ENCODE data around the gene SH2D4B.

SH2D4B gene

DNA sequence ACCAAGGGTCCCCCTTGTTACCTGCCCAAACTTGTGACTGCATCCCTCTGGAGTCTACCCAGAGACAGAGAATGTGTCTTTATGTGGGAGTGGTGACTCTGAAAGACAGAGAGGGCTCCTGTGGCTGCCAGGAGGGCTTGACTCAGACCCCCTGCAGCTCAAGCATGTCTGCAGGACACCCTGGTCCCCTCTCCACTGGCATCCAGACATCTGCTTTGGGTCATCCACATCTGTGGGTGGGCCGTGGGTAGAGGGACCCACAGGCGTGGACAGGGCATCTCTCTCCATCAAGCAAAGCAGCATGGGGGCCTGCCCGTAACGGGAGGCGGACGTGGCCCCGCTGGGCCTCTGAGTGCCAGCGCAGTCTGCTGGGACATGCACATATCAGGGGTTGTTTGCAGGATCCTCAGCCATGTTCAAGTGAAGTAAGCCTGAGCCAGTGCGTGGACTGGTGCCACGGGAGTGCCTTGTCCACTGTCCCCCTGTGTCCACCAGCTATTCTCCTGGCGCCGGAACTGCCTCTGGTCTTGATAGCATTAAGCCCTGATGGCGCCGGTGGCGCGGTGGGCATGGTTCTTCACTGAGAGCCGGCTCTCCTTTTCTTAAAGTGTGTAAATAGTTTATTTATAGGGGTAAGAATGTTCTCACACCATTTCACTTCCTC is 19.4 kb upstream of the SH2D4B start:
- Histone ChIP-seq H4K20me1 (ENCODE audit: insufficient read depth, low read length) (no peaks in the 10 kb centered on the region), H3K27me3 (ENCODE audit: insufficient read depth, low read length) (no peaks in the 10 kb centered on the region), H3K9me3 (ENCODE audit: low read length) (no peaks in the 10 kb centered on the region), H3K4me1 (ENCODE audit: insufficient read depth, low read length, severe bottlenecking) (no peaks in the 10 kb centered on the region), H3K4me2 (ENCODE audit: low read length) (no peak overlapping the region), H2AFZ (ENCODE audit: low read length) (no peak overlapping the region), H3K9me2 (ENCODE audit: low read depth, low read length) (no peaks in the 10 kb centered on the region), H3K9ac (ENCODE audit: low read length) (no peak overlapping the region), H3K4me3 (ENCODE audit: low read depth, low read length, poor library complexity, severe bottlenecking) (no peak overlapping the region), H3K79me2 (ENCODE audit: insufficient read depth, low read length) (no peaks in the 10 kb centered on the region), H3K36me3 (ENCODE audit: insufficient read depth, low read length) (peaks cover 51% of the 10 kb centered on the region), H3K27ac (ENCODE audit: low read depth, low read length, poor library complexity, severe bottlenecking) (no peak overlapping the region), H3F3A (ENCODE audit: insufficient read depth, low read length) (no peaks in the 10 kb centered on the region)
- no peak for TF ChIP-seq EZH2 (IDR thresholded peaks at IDR 0.05; ENCODE audit: borderline replicate concordance, low read length)
- TF ChIP-seq, protein P1, sequence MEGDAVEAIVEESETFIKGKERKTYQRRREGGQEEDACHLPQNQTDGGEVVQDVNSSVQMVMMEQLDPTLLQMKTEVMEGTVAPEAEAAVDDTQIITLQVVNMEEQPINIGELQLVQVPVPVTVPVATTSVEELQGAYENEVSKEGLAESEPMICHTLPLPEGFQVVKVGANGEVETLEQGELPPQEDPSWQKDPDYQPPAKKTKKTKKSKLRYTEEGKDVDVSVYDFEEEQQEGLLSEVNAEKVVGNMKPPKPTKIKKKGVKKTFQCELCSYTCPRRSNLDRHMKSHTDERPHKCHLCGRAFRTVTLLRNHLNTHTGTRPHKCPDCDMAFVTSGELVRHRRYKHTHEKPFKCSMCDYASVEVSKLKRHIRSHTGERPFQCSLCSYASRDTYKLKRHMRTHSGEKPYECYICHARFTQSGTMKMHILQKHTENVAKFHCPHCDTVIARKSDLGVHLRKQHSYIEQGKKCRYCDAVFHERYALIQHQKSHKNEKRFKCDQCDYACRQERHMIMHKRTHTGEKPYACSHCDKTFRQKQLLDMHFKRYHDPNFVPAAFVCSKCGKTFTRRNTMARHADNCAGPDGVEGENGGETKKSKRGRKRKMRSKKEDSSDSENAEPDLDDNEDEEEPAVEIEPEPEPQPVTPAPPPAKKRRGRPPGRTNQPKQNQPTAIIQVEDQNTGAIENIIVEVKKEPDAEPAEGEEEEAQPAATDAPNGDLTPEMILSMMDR (IDR thresholded peaks at IDR 0.05; ENCODE audit: low read length): no peak

DNA sequence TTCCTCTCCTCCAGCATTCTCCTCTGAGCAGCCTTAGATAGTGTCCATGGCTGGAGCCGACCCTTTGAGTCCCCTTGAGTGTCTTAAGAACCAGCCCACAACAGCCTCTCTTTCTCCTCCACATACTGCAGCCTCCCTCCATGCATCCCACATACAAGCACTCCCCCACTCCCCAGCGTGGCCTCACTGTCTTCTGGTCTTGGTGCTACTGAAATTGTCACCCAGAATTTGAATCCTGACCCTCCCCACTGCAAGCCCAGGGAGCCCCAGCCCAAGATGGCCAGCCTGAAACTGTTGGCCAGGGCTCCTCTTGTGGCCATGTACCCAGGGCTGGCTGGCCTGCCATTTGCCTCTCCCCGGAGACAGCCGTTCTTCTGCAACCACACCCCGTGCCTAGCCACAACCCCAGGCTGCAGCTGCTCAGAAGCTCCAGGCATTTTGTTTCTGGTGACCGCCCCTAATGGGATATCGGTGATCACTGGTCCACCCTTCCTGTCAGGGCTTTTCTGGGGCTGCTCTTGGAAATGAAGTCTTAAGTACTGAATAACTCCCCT is 18.8 kb upstream of the SH2D4B start:
- TF ChIP-seq, protein P1 (IDR thresholded peaks at IDR 0.05; ENCODE audit: low read length): no peak
- TF ChIP-seq EZH2 (IDR thresholded peaks at IDR 0.05; ENCODE audit: borderline replicate concordance, low read length): no peak
- H3K27me3 ChIP-seq (ENCODE audit: insufficient read depth, low read length): no peaks in the 10 kb centered on the region
- no peaks in the 10 kb centered on the region for H3K9me3 ChIP-seq (ENCODE audit: low read length)
- no peaks in the 10 kb centered on the region for H4K20me1 ChIP-seq (ENCODE audit: insufficient read depth, low read length)
- H3K4me2 ChIP-seq (ENCODE audit: low read length): no peak overlapping the region
- H2AFZ ChIP-seq (ENCODE audit: low read length): no peak overlapping the region
- H3K9me2 ChIP-seq (ENCODE audit: low read depth, low read length): no peaks in the 10 kb centered on the region
- no peak overlapping the region for H3K27ac ChIP-seq (ENCODE audit: low read depth, low read length, poor library complexity, severe bottlenecking)
- no peaks in the 10 kb centered on the region for H3K79me2 ChIP-seq (ENCODE audit: insufficient read depth, low read length)
- no peak overlapping the region for H3K9ac ChIP-seq (ENCODE audit: low read length)
- no peak overlapping the region for H3K4me3 ChIP-seq (ENCODE audit: low read depth, low read length, poor library complexity, severe bottlenecking)
- H3F3A ChIP-seq (ENCODE audit: insufficient read depth, low read length): no peaks in the 10 kb centered on the region
- peaks cover 47% of the 10 kb centered on the region; the same call in 1 of the 2 replicates for H3K36me3 ChIP-seq (ENCODE audit: insufficient read depth, low read length)
- H3K4me1 ChIP-seq (ENCODE audit: insufficient read depth, low read length, severe bottlenecking): no peaks in the 10 kb centered on the region

DNA sequence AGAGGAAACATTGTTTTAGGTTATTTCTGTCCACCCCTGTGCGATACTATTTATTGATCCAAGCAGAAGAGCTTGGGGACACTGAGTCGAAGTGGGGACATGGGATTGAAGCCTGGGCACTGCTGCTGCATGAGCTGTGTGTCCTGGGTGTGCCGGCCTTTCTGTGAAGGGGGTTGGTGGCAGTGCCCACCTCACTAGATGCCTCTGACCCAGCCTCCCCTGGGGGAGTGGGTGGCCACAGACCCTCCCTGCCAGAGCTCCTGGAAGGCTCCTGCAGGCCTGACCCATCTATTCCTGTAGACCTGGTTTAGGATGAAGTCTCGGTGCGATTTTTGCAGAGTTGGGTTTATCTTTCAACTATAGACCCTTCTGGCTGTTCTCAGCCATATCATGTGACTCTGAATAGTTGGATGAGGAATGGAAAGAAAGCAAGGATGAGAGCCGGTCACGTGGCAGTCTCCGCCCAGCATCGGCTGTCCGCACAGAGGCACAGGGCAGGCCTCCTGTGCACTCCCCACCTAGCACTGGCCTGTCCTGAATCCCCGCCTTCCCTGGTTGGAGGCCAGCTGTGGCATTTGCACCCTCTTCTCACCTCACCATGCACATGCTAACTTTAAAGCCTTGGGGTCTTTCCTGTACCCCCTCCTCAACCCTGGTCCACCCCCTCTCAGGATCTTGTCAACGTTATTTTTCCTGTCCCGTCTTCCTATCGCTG is 17.6 kb upstream of the SH2D4B start:
- Histone ChIP-seq H3K9me2 (ENCODE audit: low read depth, low read length) (no peaks in the 10 kb centered on the region), H3K27me3 (ENCODE audit: insufficient read depth, low read length) (no peaks in the 10 kb centered on the region), H3K9ac (ENCODE audit: low read length) (no peak overlapping the region), H2AFZ (ENCODE audit: low read length) (no peak overlapping the region), H4K20me1 (ENCODE audit: insufficient read depth, low read length) (no peaks in the 10 kb centered on the region), H3K4me3 (ENCODE audit: low read depth, low read length, poor library complexity, severe bottlenecking) (no peak overlapping the region), H3K4me1 (ENCODE audit: insufficient read depth, low read length, severe bottlenecking) (no peaks in the 10 kb centered on the region), H3K27ac (ENCODE audit: low read depth, low read length, poor library complexity, severe bottlenecking) (no peak overlapping the region), H3K9me3 (ENCODE audit: low read length) (no peaks in the 10 kb centered on the region), H3K79me2 (ENCODE audit: insufficient read depth, low read length) (no peaks in the 10 kb centered on the region), H3K4me2 (ENCODE audit: low read length) (no peak overlapping the region), H3F3A (ENCODE audit: insufficient read depth, low read length) (no peaks in the 10 kb centered on the region), H3K36me3 (ENCODE audit: insufficient read depth, low read length) (peaks cover 38% of the 10 kb centered on the region; the same call in 1 of the 2 replicates)
- TF ChIP-seq EZH2 (IDR thresholded peaks at IDR 0.05; ENCODE audit: borderline replicate concordance, low read length): no peak
- TF ChIP-seq, protein P1 (IDR thresholded peaks at IDR 0.05; ENCODE audit: low read length): no peak

Data from OCI-LY1 (cell line).